H1 (cell line): ENCODE data around the gene FBXW5. TPM values are rescaled to one million over a fixed set of nuclear protein-coding genes. Genes with fewer than 3 reads are reported as not detected.
A peak's percentile ranks its signal among the peaks of the same experiment; 100 is the strongest.

Source experiments
- CTCF ChIA-PET: fragments of 300-600 bp; sonication (Branson Sonifier 250); formaldehyde crosslinking; loops from one replicate; lab custom pipeline; 2021; ENCODE audit not compliant: partially characterized antibody; lab: Charles Lee
- POLR2A ChIA-PET: fragments of 300-600 bp; sonication (Branson Sonifier 250); formaldehyde crosslinking; loops from one replicate; lab custom pipeline; 2021; ENCODE audit warnings: inconsistent platforms; ENCODE audit not compliant: partially characterized antibody; lab: Charles Lee
- DNase-seq, 2 experiments: peaks; one replicate each; pipeline versions ENCODE4 v3.0.0 to v3.0.0-alpha.2; 2010 to 2022; ENCODE audit warnings: low spot score in 2 of 2, low read depth in 1 of 2, mixed read lengths in 1 of 2
- FAIRE-seq: peaks from 2 replicates; lab custom pipeline; 2011; peaks lifted over from hg19 to GRCh38; lab: Jason Lieb, UNC
- H2AFZ ChIP-seq: 2 replicates; pipeline ENCODE4 v1.8.1; 2012; ENCODE audit warnings: low read length, inconsistent platforms
- H2AK5ac ChIP-seq: 2 replicates; pipeline ENCODE4 v1.6.1; 2013; ENCODE audit warnings: low read depth, low read length
- H2BK120ac ChIP-seq: replicated peaks from 2 replicates; pipeline ENCODE3; 2013; ENCODE audit warnings: low read depth, low read length, inconsistent platforms
- H2BK12ac ChIP-seq: 2 replicates; pipeline ENCODE4 v1.6.1; 2013; ENCODE audit warnings: low read depth, low read length
- H2BK15ac ChIP-seq: 2 replicates; pipeline ENCODE4 v1.6.1; 2013; ENCODE audit warnings: low read length
- H2BK20ac ChIP-seq: 2 replicates; pipeline ENCODE4 v1.6.1; 2013; ENCODE audit warnings: low read length
- H2BK5ac ChIP-seq: 2 replicates; pipeline ENCODE4 v1.6.1; 2013; ENCODE audit warnings: low read depth, low read length
- H3K14ac ChIP-seq: 2 replicates; pipeline ENCODE4 v1.6.1; 2013; ENCODE audit warnings: inconsistent platforms; ENCODE audit not compliant: insufficient read length
- H3K18ac ChIP-seq: 2 replicates; pipeline ENCODE4 v1.6.1; 2013; ENCODE audit warnings: low read length; ENCODE audit errors: extremely low read depth
- H3K23ac ChIP-seq: 2 replicates; pipeline ENCODE4 v1.6.1; 2013; ENCODE audit warnings: inconsistent platforms; ENCODE audit not compliant: insufficient read length
- H3K23me2 ChIP-seq: 2 replicates; pipeline ENCODE4 v1.6.1; 2013; ENCODE audit warnings: low read depth, low read length
- H3K27ac ChIP-seq: 2 replicates; pipeline ENCODE4 v1.6.1; 2011; ENCODE audit warnings: low read depth, low read length, inconsistent platforms
- H3K27me3 ChIP-seq, 4 experiments: replicated peaks in 1 of 4; 1 replicate in 1 of 4; 2 replicates in 3 of 4; pipeline versions ENCODE4 v1.6.1 to v1.8.1; 2011 to 2013; ENCODE audit warnings: low read length in 3 of 4, mild to moderate bottlenecking in 3 of 4, inconsistent platforms in 2 of 4, mixed read lengths in 2 of 4, moderate library complexity in 1 of 4; ENCODE audit not compliant: control insufficient read depth in 3 of 4, insufficient read depth in 3 of 4; ENCODE audit errors: extremely low read depth in 1 of 4
- H3K36me3 ChIP-seq, 4 experiments: 2 replicates each; pipeline versions ENCODE4 v1.6.1 to v1.8.1; 2011 to 2013; ENCODE audit warnings: mild to moderate bottlenecking in 4 of 4, low read length in 3 of 4, moderate library complexity in 2 of 4, control low read depth in 1 of 4, inconsistent platforms in 1 of 4; ENCODE audit not compliant: insufficient read depth in 4 of 4, control insufficient read depth in 2 of 4
- H3K4ac ChIP-seq: replicated peaks from 2 replicates; pipeline ENCODE3; 2013; ENCODE audit warnings: low read length, low read depth, mixed read lengths, inconsistent platforms; ENCODE audit not compliant: insufficient read length
- H3K4me1 ChIP-seq, 4 experiments: replicated peaks in 1 of 4; 1 replicate in 1 of 4; 2 replicates in 3 of 4; pipeline versions ENCODE4 v1.6.1 to v1.8.1; 2011 to 2013; ENCODE audit warnings: low read length in 3 of 4, inconsistent platforms in 2 of 4, mixed read lengths in 1 of 4; ENCODE audit not compliant: insufficient read depth in 4 of 4, control insufficient read depth in 3 of 4
- H3K4me2 ChIP-seq, 2 experiments: 2 replicates each; pipeline versions ENCODE4 v1.6.1 to v1.8.1; 2011 to 2013; ENCODE audit warnings: low read depth in 2 of 2, low read length in 2 of 2, control low read depth in 1 of 2, inconsistent platforms in 1 of 2, mild to moderate bottlenecking in 1 of 2; ENCODE audit not compliant: insufficient read depth in 1 of 2
- H3K4me3 ChIP-seq, 4 experiments: fragments of 200-600, 300-600 bp in 1 of 4; sonication (generic), shearing (Covaris generic), sonication (Bioruptor Twin) in 1 of 4; 2 replicates each; pipeline versions ENCODE4 v1.5.1 to v1.8.1; 2011 to 2016; ENCODE audit warnings: low read length in 4 of 4, low read depth in 3 of 4, control low read depth in 2 of 4, inconsistent platforms in 2 of 4, mild to moderate bottlenecking in 2 of 4, mixed read lengths in 1 of 4, moderate library complexity in 1 of 4; ENCODE audit not compliant: insufficient read depth in 2 of 4; ENCODE audit errors: extremely low read depth in 1 of 4
- H3K56ac ChIP-seq: replicated peaks from 2 replicates; pipeline ENCODE3; 2013; ENCODE audit warnings: low read depth, mild to moderate bottlenecking, mixed read lengths, low read length, inconsistent platforms; ENCODE audit not compliant: insufficient read length
- H3K79me1 ChIP-seq: 2 replicates; pipeline ENCODE4 v1.6.1; 2013; ENCODE audit warnings: low read depth, low read length, control low read depth
- H3K79me2 ChIP-seq, 2 experiments: 2 replicates each; pipeline versions ENCODE4 v1.6.1 to v1.8.1; 2012 to 2013; ENCODE audit warnings: low read length in 2 of 2, mild to moderate bottlenecking in 2 of 2, inconsistent platforms in 1 of 2; ENCODE audit not compliant: insufficient read depth in 2 of 2, control insufficient read depth in 1 of 2
- H3K9ac ChIP-seq, 4 experiments: replicated peaks in 1 of 4; 1 replicate in 1 of 4; 2 replicates in 3 of 4; pipeline versions ENCODE4 v1.6.1 to v1.8.1; 2011 to 2013; ENCODE audit warnings: low read depth in 3 of 4, low read length in 3 of 4, control low read depth in 2 of 4, mild to moderate bottlenecking in 2 of 4, moderate library complexity in 2 of 4, inconsistent platforms in 1 of 4; ENCODE audit errors: extremely low read depth in 1 of 4
- H3K9me3 ChIP-seq, 2 experiments: 2 replicates each; pipeline versions ENCODE4 v1.6.1 to v1.8.1; 2012 to 2013; ENCODE audit warnings: mild to moderate bottlenecking in 2 of 2, moderate library complexity in 2 of 2, control low read depth in 1 of 2, inconsistent platforms in 1 of 2, low read depth in 1 of 2, low read length in 1 of 2, mixed read lengths in 1 of 2; ENCODE audit not compliant: insufficient read depth in 2 of 2
- H4K20me1 ChIP-seq, 2 experiments: replicated peaks in 1 of 2; 2 replicates each; pipeline versions ENCODE3 to v1.8.1; 2011 to 2013; ENCODE audit warnings: inconsistent platforms in 2 of 2, low read length in 2 of 2, mild to moderate bottlenecking in 1 of 2; ENCODE audit not compliant: insufficient read depth in 2 of 2, control insufficient read depth in 1 of 2
- H4K5ac ChIP-seq: 2 replicates; pipeline ENCODE4 v1.6.1; 2013; ENCODE audit warnings: low read length, low read depth, mixed read lengths, inconsistent platforms; ENCODE audit not compliant: insufficient read length
- H4K8ac ChIP-seq: 2 replicates; pipeline ENCODE4 v1.8.0; 2013; ENCODE audit warnings: mild to moderate bottlenecking, moderate library complexity, low read length, inconsistent platforms; ENCODE audit not compliant: insufficient read depth; ENCODE audit errors: extremely low read depth
- H4K91ac ChIP-seq: replicated peaks from 2 replicates; pipeline ENCODE3; 2013; ENCODE audit warnings: low read length, mixed read lengths, inconsistent platforms; ENCODE audit not compliant: insufficient read length
- CTBP2 ChIP-seq: IDR thresholded peaks from 2 replicates; pipeline ENCODE4 v1.7.0; 2011; ENCODE audit warnings: borderline replicate concordance, mild to moderate bottlenecking, moderate library complexity, mixed read lengths, low read length; ENCODE audit not compliant: insufficient read depth, insufficient read length
- RAD21 ChIP-seq, 2 experiments: IDR thresholded peaks in 1 of 2; conservative IDR thresholded peaks in 1 of 2; 2 replicates each; pipeline ENCODE4 v1.6.1; 2011; ENCODE audit warnings: low read depth in 2 of 2, low read length in 2 of 2, improper control_type of control experiment in 1 of 2, inconsistent platforms in 1 of 2, mild to moderate bottlenecking in 1 of 2, moderate library complexity in 1 of 2
- SP1 ChIP-seq: IDR thresholded peaks from 2 replicates; pipeline ENCODE4 v1.6.1; 2011; ENCODE audit warnings: low read depth, low read length
- WGBS, 2 experiments: shearing (Covaris generic) in 1 of 2; methylation state at CpG; one replicate each; pipeline versions ENCODE4 v1.1.6 to v1.1.7; 2013 to 2015; ENCODE audit warnings: low lambda C conversion rate in 2 of 2, mixed read lengths in 2 of 2, inconsistent platforms in 1 of 2, low coverage in 1 of 2, missing lambda C conversion rate in 1 of 2; ENCODE audit not compliant: insufficient replicate concordance in 2 of 2, insufficient coverage in 1 of 2, insufficient read length in 1 of 2; ENCODE audit errors: extremely low coverage in 1 of 2, missing lambda C conversion rate in 1 of 2; 5-methylcytosine and 5-hydroxymethylcytosine counted together
- long read RNA-seq, 2 experiments: library from RNA in 1 of 2; library from capped mRNA in 1 of 2; stranded (forward); transcript quantifications; one replicate each; pipeline ENCODE4 v2.0.0, GENCODE V29; 2021; ENCODE audit warnings: inconsistent platforms in 1 of 2
- polyA minus RNA-seq, 3 experiments: library from RNA; depleted of rRNA, polyadenylated mRNA; stranded (reverse); fragments of >200 nt; gene quantifications; 1 replicate in 2 of 3; 2 replicates in 1 of 3; pipeline ENCODE4 v1.2.3, GENCODE V29; 2011
- polyA plus RNA-seq, 7 experiments: library from polyadenylated mRNA; depleted of rRNA in 3 of 7; stranded (reverse) in 5 of 7; unstranded in 2 of 7; fragments of >200 nt in 5 of 7; fragments of 200-250 nt in 2 of 7; gene quantifications; 1 replicate in 5 of 7; 2 replicates in 1 of 7; 4 replicates in 1 of 7; pipeline versions ENCODE4 v1.2.1 to v1.2.3, GENCODE V29; 2011 to 2013; ENCODE audit warnings: missing spikeins in 2 of 7, mixed read lengths in 2 of 7
- total RNA-seq: library from RNA; stranded (reverse); fragmentation: NEBNext Ultra II Directional; extraction: Animal tissue kit (Norgen Biotek cat#: 25700); gene quantifications from 2 replicates; pipeline ENCODE4 v1.2.1, GENCODE V29; 2021

Gene FBXW5, protein sequence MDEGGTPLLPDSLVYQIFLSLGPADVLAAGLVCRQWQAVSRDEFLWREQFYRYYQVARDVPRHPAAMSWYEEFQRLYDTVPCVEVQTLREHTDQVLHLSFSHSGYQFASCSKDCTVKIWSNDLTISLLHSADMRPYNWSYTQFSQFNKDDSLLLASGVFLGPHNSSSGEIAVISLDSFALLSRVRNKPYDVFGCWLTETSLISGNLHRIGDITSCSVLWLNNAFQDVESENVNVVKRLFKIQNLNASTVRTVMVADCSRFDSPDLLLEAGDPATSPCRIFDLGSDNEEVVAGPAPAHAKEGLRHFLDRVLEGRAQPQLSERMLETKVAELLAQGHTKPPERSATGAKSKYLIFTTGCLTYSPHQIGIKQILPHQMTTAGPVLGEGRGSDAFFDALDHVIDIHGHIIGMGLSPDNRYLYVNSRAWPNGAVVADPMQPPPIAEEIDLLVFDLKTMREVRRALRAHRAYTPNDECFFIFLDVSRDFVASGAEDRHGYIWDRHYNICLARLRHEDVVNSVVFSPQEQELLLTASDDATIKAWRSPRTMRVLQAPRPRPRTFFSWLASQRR
- total RNA-seq (49.0 and 49.5 TPM in 2 replicates), polyA plus RNA-seq (2011; rRNA removed) (71.0 and 93.6 TPM in 2 replicates), polyA minus RNA-seq (2011; rRNA and poly(A)+ RNA removed) (30.9 and 37.2 TPM in 2 replicates)
- polyA plus RNA-seq (2011; cell fraction: cytosol; rRNA removed), result 63.6 TPM
- 128 TPM for polyA plus RNA-seq (2011; cell fraction: nucleus; rRNA removed)
- 21.9 to 43.5 TPM (median 42.5 TPM) in 4 replicates for polyA plus RNA-seq (2012, experiment 1 of 2)
- polyA plus RNA-seq (2012, experiment 2 of 2), result 42.7 TPM
- 31.4 TPM for polyA plus RNA-seq (2013, experiment 1 of 2)
- polyA plus RNA-seq (2013, experiment 2 of 2), result 30.2 TPM
- polyA minus RNA-seq (2011; cell fraction: cytosol; rRNA and poly(A)+ RNA removed), result 67.3 TPM
- 46.9 TPM for polyA minus RNA-seq (2011; cell fraction: nucleus; rRNA and poly(A)+ RNA removed)
- long read RNA-seq, experiment 1, transcript FBXW5-201 (9 exons, 2,274 nt), result major isoform, 9 of 49 reads
- long read RNA-seq, experiment 1, partial matches to known transcripts, result 31 of 49 reads
- long read RNA-seq, experiment 1, other reads (novel, unspliced or antisense), result 9 of 49 reads
- long read RNA-seq, experiment 2, partial matches to known transcripts, result 1 of 1 reads
- long read RNA-seq, experiment 2, other reads (novel, unspliced or antisense), result 0 of 1 reads

- Histone ChIP-seq H3K23ac (no peak within 1 kb of the TSS), H3K4me2 (peak within 1 kb of the TSS; percentile 64 to 66), H3K36me3 (peaks cover 12 to 33% (median 16%) of the 10 kb centered on the region in 4 experiments; a peak in 7 of 8 replicates), H3K79me1 (no peaks in the 10 kb centered on the region), H3K4me1 (peaks cover 0 to 18% (median 11%) of the 10 kb centered on the region in 4 experiments; a peak in 5 of 7 replicates), H2BK12ac (peak within 1 kb of the TSS; percentile 39; the same call in 1 of the 2 replicates), H3K9me3 (no peaks in the 10 kb centered on the region), H3K23me2 (peaks cover 5% of the 10 kb centered on the region; the same call in 1 of the 2 replicates), H3K14ac (no peak within 1 kb of the TSS), H4K20me1 (peaks cover 5 to 24% of the 10 kb centered on the region in 2 experiments), H3K18ac (peak within 1 kb of the TSS; percentile 78), H2BK15ac (peak within 1 kb of the TSS; percentile 89), H4K5ac (peak within 1 kb of the TSS; percentile 15), H3K27me3 (no peaks in the 10 kb centered on the region), H3K4ac (peak within 1 kb of the TSS; percentile 53), H2AK5ac (no peak within 1 kb of the TSS), H2BK20ac (0 out of 2 replicates have a peak within 1 kb of the TSS, but pooled peaks have one; percentile 9), H3K9ac (peak within 1 kb of the TSS in 3 of 4 experiments; percentile 42 to 63 (median 60); a peak in 5 of 7 replicates), H3K79me2 (peaks cover 0 to 3% of the 10 kb centered on the region in 2 experiments; a peak in 1 of 4 replicates), H2AFZ (no peak within 1 kb of the TSS), H2BK5ac (no peak within 1 kb of the TSS; the same call in 1 of the 2 replicates), H3K56ac (peak within 1 kb of the TSS; percentile 59), H4K91ac (peak within 1 kb of the TSS; percentile 37), H2BK120ac (no peak within 1 kb of the TSS), H3K4me3 (peak within 1 kb of the TSS; percentile 68 to 95 (median 72)), H4K8ac (peak within 1 kb of the TSS; percentile 45; the same call in 1 of the 2 replicates), H3K27ac (no peak within 1 kb of the TSS; the same call in 1 of the 2 replicates)
- CTCF ChIA-PET, result interaction anchor here (0.6 to 4.4 kb wide), 13 partner anchors 9 to 338 kb away, joined by 3 to 60 read pairs (median 4); partner anchors contain the start of genes ABCA2, CLIC3, FUT7 and MAMDC4
- WGBS, 2 experiments, result 15% methylated on average over 36 of the region's 74 CpGs; no CpG with 5 or more reads in 1 of the 2 experiments
- DNase-seq (peak; percentile 78 to 96), FAIRE-seq (no peak)
- POLR2A ChIA-PET, result interaction anchor here (1.2 to 2.1 kb wide), 4 partner anchors 18 to 124 kb away, joined by 3 to 9 read pairs (median 4); no protein-coding TSS in a partner anchor
- TF ChIP-seq RAD21 (IDR thresholded peaks at IDR 0.05 in 1 of 2, conservative IDR thresholded peaks at IDR 0.05 in 1 of 2; ENCODE audit: low read depth in 2 of 2, low read length in 2 of 2) (peak in 1 of 2 experiments; percentile 42; a peak in 3 of 4 replicates), CTBP2 (no peak), SP1 (0 out of 2 replicates have a peak, but pooled peaks have one; percentile 26)
Observed at GRCh38 chr9:136944519-136945332, at the start of gene FBXW5, which contains the start of gene C8G. TSS of gene FBXW5 (minus strand) at chr9:136944738. CDS start at chr9:136944083, 655 bp downstream. TSS of gene C8G (plus strand) at chr9:136945243. CDS start at chr9:136945321, 78 bp downstream.
